Activated CD8-positive, alpha-beta T cell treated with anti-CD3 and anti-CD28 coated beads, Interleukin-2, amount 10 ng/mL, durations not matched to agents 7 days and 5 days (primary cell): ENCODE data around the gene IKZF1. TPM values are rescaled to one million over a fixed set of nuclear protein-coding genes. Genes with fewer than 3 reads are reported as not detected.

ENCODE experiments used
- ATAC-seq: fragments of 150-1000 bp; cut with Tn5 transposase; one replicate; pipeline ENCODE4 v1.10.0; 2021; ENCODE audit warnings: moderate library complexity
- CTCF ChIA-PET: fragments of 350-600 bp; sonication (Branson Sonifier 250); formaldehyde crosslinking; loops from one replicate; lab custom pipeline; 2021; ENCODE audit warnings: antibody characterized with exemption; lab: Charles Lee
- POLR2A ChIA-PET: fragments of 350-600 bp; sonication (Branson Sonifier 250); formaldehyde crosslinking; loops from one replicate; lab custom pipeline; 2021; ENCODE audit warnings: antibody characterized with exemption; lab: Charles Lee
- DNase-seq: peaks from one replicate; pipeline ENCODE4 v3.0.0-alpha.2; 2020
- H3K27ac Mint-ChIP-seq: one replicate; pipeline ENCODE4 v1.8.0; 2021; ENCODE audit warnings: mild to moderate bottlenecking, mixed read lengths
- H3K27me3 Mint-ChIP-seq: one replicate; pipeline ENCODE4 v1.8.0; 2021; ENCODE audit warnings: low read depth, mixed read lengths
- H3K36me3 Mint-ChIP-seq: one replicate; pipeline ENCODE4 v1.8.0; 2021; ENCODE audit warnings: low read depth, mixed read lengths
- H3K4me1 Mint-ChIP-seq: one replicate; pipeline ENCODE4 v1.8.0; 2021; ENCODE audit warnings: low read depth, mixed read lengths
- H3K4me3 Mint-ChIP-seq: one replicate; pipeline ENCODE4 v1.8.0; 2021; ENCODE audit warnings: mild to moderate bottlenecking, mixed read lengths
- H3K9me3 Mint-ChIP-seq: one replicate; pipeline ENCODE4 v1.8.0; 2022; ENCODE audit warnings: mixed read lengths; ENCODE audit not compliant: insufficient read depth
- total RNA-seq, 2 experiments: library from RNA; stranded (reverse); gene quantifications; one replicate each; pipeline ENCODE4 v1.2.3, GENCODE V29; 2021

The IKZF1 gene
- total RNA-seq, 2 experiments from 2014 or later = 370 to 374 TPM

DNA sequence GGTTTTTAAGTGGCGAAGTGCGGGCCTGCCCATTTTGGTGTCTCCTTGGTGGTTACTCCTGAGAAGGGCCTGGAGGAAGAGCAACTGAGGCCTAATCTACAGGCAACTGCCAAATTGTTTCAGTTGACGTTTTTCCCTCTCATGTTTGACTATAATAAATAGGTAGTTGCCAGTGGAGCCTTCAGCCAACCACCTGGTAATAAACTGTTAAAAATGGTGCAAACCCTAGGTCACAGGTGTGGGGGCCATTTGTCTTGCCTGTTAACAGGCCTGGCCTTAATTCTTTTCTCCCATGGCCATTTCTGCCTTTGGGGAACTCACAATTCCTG lies 3.7 kb downstream of the IKZF1 start:
- DNase-seq (no peak), ATAC-seq (no peak)
- H3K27ac Mint-ChIP-seq = peak overlapping the region; percentile 98
- H3K9me3 Mint-ChIP-seq = no peaks in the 10 kb centered on the region
- H3K4me1 Mint-ChIP-seq = peaks cover 17% of the 10 kb centered on the region
- CTCF ChIA-PET = interaction anchor here (1.0 to 12.9 kb wide), 17 partner anchors 7 to 163 kb away, joined by 3 to 197 read pairs (median 7); no protein-coding TSS in a partner anchor
- H3K4me3 Mint-ChIP-seq = peak overlapping the region; percentile 92
- no peaks in the 10 kb centered on the region for H3K27me3 Mint-ChIP-seq
- POLR2A ChIA-PET = interaction anchor here (1.0 to 11.8 kb wide), 11 partner anchors 9 to 102 kb away, joined by 3 to 142 read pairs (median 39); no protein-coding TSS in a partner anchor
- H3K36me3 Mint-ChIP-seq = peaks cover 84% of the 10 kb centered on the region

- CTCF ChIA-PET = interaction anchor here (0.9 to 12.9 kb wide), 18 partner anchors 7 to 164 kb away, joined by 3 to 197 read pairs (median 6); no protein-coding TSS in a partner anchor
These were observed 4.2 kb downstream of the IKZF1 start for GRCh38 chr7:50308532-50309385.

DNA sequence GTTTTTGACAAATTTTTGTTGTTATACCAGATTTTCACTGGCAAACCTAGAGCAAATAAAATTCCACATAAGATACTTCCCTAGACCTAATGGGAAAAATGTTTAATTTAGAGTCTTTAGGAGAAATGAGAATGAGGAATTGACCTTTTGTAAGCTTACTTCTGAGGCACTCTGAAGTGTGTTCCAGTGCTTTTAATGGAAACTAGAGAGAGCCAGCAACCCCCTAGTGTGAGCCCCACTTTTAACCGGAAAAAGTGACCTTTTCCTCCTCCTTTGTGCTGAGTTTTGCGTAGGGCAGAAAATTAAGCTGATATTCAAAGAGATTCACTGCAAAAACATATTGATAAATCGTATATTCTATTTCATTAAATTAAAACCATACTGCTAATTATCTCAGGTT lies 5.2 kb downstream of the IKZF1 start:
- Mint-ChIP-seq H3K27ac (peak overlapping the region; percentile 98), H3K4me3 (peak overlapping the region; percentile 92), H3K27me3 (no peaks in the 10 kb centered on the region), H3K9me3 (no peaks in the 10 kb centered on the region), H3K36me3 (peaks cover 98% of the 10 kb centered on the region), H3K4me1 (peaks cover 29% of the 10 kb centered on the region)
- ChIA-PET CTCF (interaction anchor here (0.8 to 12.9 kb wide), 17 partner anchors 8 to 418 kb away, joined by 3 to 197 read pairs (median 4); no protein-coding TSS in a partner anchor), POLR2A (interaction anchor here (0.6 to 11.8 kb wide), 22 partner anchors 9 to 167 kb away, joined by 3 to 142 read pairs (median 5); no protein-coding TSS in a partner anchor)
- ATAC-seq = no peak
- no peak for DNase-seq

More at GRCh38 chr7:50308532-50309385, 4.2 kb downstream of the IKZF1 start:
- Mint-ChIP-seq H3K4me1 (peaks cover 20% of the 10 kb centered on the region), H3K4me3 (peak overlapping the region; percentile 92), H3K9me3 (no peaks in the 10 kb centered on the region), H3K27me3 (no peaks in the 10 kb centered on the region), H3K27ac (peak overlapping the region; percentile 98), H3K36me3 (peaks cover 89% of the 10 kb centered on the region)
- POLR2A ChIA-PET = interaction anchor here (0.5 to 11.8 kb wide), 16 partner anchors 8 to 160 kb away, joined by 3 to 142 read pairs (median 17); no protein-coding TSS in a partner anchor
- DNase-seq = peak; percentile 57
- ATAC-seq = peak; percentile 13

GRCh38 chr7:50310361-50310760 lies 5.8 kb downstream of the IKZF1 start:
- no peak for ATAC-seq
- Mint-ChIP-seq H3K9me3 (no peaks in the 10 kb centered on the region), H3K27ac (peak overlapping the region; percentile 98), H3K4me1 (peaks cover 36% of the 10 kb centered on the region), H3K4me3 (peak overlapping the region; percentile 92), H3K36me3 (peaks cover 99% of the 10 kb centered on the region), H3K27me3 (no peaks in the 10 kb centered on the region)
- DNase-seq = peak; percentile 57
- POLR2A ChIA-PET = interaction anchor here (0.6 to 11.8 kb wide), 24 partner anchors 9 to 168 kb away, joined by 3 to 142 read pairs (median 5); no protein-coding TSS in a partner anchor
- CTCF ChIA-PET = interaction anchor here (0.7 to 12.9 kb wide), 22 partner anchors 9 to 418 kb away, joined by 3 to 197 read pairs (median 3); no protein-coding TSS in a partner anchor

DNA sequence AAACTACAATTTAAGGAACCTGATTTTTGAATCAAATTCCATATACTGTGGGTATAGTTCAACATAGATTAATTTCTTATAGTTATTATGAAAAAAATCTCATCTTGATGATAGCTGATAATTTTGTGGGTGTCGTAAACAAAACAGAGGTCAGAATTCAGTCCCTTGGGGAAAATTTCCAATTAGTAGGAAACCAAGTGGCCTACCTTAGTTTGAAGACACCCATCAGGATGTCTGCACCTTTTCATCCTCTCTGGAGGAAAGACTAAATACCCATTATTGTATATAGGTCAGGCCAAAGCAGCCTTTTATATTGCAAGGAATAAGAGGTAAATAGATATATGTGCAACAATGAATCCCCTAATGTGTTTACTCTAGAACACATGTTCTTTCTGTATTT lies 6.4 kb downstream of the IKZF1 start:
- H3K27me3 Mint-ChIP-seq = no peaks in the 10 kb centered on the region
- POLR2A ChIA-PET = interaction anchor here (0.6 to 11.8 kb wide), 21 partner anchors 9 to 168 kb away, joined by 3 to 142 read pairs (median 5); no protein-coding TSS in a partner anchor
- peaks cover 99% of the 10 kb centered on the region for H3K36me3 Mint-ChIP-seq
- ATAC-seq (no peak), DNase-seq (peak; percentile 17)
- CTCF ChIA-PET = interaction anchor here (0.7 to 12.9 kb wide), 19 partner anchors 9 to 218 kb away, joined by 3 to 197 read pairs (median 3); no protein-coding TSS in a partner anchor
- peak overlapping the region; percentile 98 for H3K27ac Mint-ChIP-seq
- no peaks in the 10 kb centered on the region for H3K9me3 Mint-ChIP-seq
- peaks cover 42% of the 10 kb centered on the region for H3K4me1 Mint-ChIP-seq
- peak overlapping the region; percentile 92 for H3K4me3 Mint-ChIP-seq

DNA sequence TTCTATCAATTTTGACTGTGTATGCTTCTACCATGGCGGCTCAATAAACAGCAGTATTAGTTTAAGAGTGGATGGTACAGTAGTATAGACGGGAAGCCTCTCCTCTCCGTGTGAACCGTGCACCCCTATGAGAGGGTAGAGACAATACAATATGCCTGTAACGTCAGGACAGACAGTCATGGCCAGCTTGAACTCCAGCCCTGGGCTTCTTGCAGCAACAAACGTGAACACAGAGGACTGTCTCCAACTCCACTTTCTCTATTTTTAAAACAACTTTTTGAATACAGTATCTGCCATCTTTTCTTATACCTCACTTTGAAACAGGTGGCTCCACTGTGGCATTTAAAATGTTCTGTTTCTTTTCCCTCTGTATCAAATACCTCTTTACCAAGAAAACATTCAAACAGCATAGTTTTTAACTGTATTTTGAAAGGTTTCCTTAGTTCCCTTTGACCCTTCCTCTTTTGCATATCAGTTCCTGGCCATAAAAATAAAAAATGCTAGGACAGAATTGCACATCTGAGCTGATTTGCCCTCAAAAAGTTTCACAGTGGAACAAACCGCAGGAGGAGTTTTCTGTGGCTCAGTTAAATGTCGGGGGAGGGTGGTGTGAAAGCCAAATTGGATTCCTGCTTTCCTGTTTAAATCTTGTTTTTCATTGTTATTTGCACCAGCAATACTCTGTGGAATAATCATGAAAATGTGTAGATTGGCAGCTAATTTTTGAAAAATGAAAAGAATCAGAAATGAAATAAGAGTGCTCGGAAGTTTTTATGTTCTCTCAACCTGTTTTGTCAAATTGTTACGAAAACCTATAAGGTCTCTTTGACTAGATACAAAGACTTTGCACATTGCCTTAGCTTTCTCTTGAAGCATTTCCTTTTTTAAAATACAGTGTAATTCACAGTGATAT lies 8.0 kb downstream of the IKZF1 start:
- Mint-ChIP-seq H3K36me3 (peaks cover 97% of the 10 kb centered on the region), H3K4me3 (peak overlapping the region; percentile 92), H3K27me3 (no peaks in the 10 kb centered on the region), H3K27ac (peak overlapping the region; percentile 98), H3K9me3 (no peaks in the 10 kb centered on the region), H3K4me1 (peaks cover 55% of the 10 kb centered on the region)
- peak; percentile 46 for DNase-seq
- CTCF ChIA-PET = interaction anchor here (0.8 to 12.9 kb wide), 19 partner anchors 9 to 177 kb away, joined by 3 to 197 read pairs (median 4); no protein-coding TSS in a partner anchor
- peak; percentile 16 for ATAC-seq
- POLR2A ChIA-PET = interaction anchor here (0.7 to 11.8 kb wide), 19 partner anchors 8 to 168 kb away, joined by 3 to 142 read pairs (median 5); partner anchors contain the start of gene IKZF1

DNA sequence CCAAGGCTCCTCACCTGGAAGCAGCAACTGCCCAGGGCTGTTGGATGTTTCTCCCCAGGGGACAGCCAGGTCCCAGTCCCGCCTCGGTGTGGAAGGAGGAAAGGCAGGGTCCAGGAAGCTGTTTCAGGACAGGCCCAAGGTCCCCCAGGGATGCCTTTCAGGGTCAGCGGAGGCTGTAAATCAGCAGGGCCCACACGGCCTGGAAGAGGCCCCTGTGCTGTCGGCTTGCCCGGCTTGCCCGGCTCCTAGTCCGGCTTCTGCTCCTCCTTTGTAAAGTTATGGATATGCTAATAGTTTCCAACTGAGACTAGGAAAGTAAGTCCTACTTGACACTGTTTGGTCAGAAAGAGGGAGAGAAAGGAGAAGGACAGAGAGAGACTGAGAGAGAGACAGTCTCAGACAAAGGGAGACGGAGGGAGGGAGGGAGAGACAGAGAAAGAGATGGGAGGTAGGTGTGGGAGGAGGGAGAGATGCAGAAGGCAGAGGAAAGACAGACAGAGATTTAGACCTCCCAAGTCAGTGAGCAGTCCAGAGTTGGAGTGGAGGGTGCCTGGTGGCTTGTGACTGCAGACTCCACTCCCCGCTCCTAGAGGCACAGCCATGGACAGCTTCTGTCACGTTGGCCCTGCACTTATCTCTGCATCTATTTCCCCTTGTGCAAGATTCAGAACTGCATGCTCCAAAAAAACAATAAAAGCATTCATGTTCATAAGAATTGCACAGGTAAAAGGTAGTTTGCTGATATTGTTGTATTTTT lies 10.5 kb downstream of the IKZF1 start:
- H3K27me3 Mint-ChIP-seq = no peaks in the 10 kb centered on the region
- peak overlapping the region; percentile 92 for H3K4me3 Mint-ChIP-seq
- H3K27ac Mint-ChIP-seq = peak overlapping the region; percentile 98
- H3K4me1 Mint-ChIP-seq = peaks cover 78% of the 10 kb centered on the region
- no peaks in the 10 kb centered on the region for H3K9me3 Mint-ChIP-seq
- DNase-seq (peak; percentile 40), ATAC-seq (peak; percentile 20)
- ChIA-PET CTCF (interaction anchor here (0.7 to 12.9 kb wide), 20 partner anchors 8 to 170 kb away, joined by 3 to 197 read pairs (median 5); partner anchors contain the start of gene IKZF1), POLR2A (interaction anchor here (0.8 to 11.8 kb wide), 13 partner anchors 8 to 169 kb away, joined by 3 to 142 read pairs (median 5); partner anchors contain the start of gene IKZF1)
- H3K36me3 Mint-ChIP-seq = peaks cover 96% of the 10 kb centered on the region

GRCh38 chr7:50315739-50316671 lies 11.5 kb downstream of the IKZF1 start:
- H3K27me3 Mint-ChIP-seq = no peaks in the 10 kb centered on the region
- DNase-seq = peak; percentile 56
- H3K36me3 Mint-ChIP-seq = peaks cover 94% of the 10 kb centered on the region
- H3K4me1 Mint-ChIP-seq = peaks cover 86% of the 10 kb centered on the region
- peak; percentile 11 for ATAC-seq
- ChIA-PET POLR2A (interaction anchor here (0.9 to 11.8 kb wide), 12 partner anchors 9 to 111 kb away, joined by 3 to 142 read pairs (median 6); partner anchors contain the start of gene IKZF1), CTCF (interaction anchor here (0.7 to 12.9 kb wide), 17 partner anchors 9 to 171 kb away, joined by 3 to 197 read pairs (median 5); partner anchors contain the start of gene IKZF1)
- H3K4me3 Mint-ChIP-seq = peak overlapping the region; percentile 92
- no peaks in the 10 kb centered on the region for H3K9me3 Mint-ChIP-seq
- peak overlapping the region; percentile 98 for H3K27ac Mint-ChIP-seq

DNA sequence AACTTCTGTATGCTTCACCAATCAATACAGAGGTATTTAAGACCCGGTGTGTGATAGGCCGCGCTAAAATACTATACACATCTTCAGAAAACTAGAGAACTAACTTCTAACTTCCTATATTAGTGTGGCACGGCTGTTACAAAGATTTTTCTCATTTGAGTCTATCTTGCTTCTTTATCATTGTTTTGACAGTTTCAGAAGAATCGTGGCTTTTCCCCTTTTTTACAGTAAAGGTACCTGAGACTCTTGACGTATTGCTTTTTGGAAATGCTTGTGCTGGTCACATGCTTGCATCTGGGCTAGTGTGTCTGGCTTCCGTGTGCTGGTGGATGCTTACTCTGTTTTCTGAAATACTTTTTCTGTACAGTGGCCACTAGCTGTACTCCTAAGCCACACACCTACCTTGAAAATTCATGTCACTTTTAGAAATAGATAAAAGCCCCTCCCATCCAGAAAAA lies 12.7 kb downstream of the IKZF1 start:
- Mint-ChIP-seq H3K9me3 (no peaks in the 10 kb centered on the region), H3K36me3 (peaks cover 92% of the 10 kb centered on the region), H3K4me3 (peak overlapping the region; percentile 76), H3K27me3 (no peaks in the 10 kb centered on the region), H3K27ac (peak overlapping the region; percentile 93), H3K4me1 (peaks cover 94% of the 10 kb centered on the region)
- POLR2A ChIA-PET = interaction anchor here (0.8 to 7.6 kb wide), 7 partner anchors 10 to 110 kb away, joined by 4 to 69 read pairs (median 4); partner anchors contain the start of gene IKZF1
- peak; percentile 71 for ATAC-seq
- CTCF ChIA-PET = interaction anchor here (0.8 to 5.5 kb wide), 17 partner anchors 9 to 174 kb away, joined by 3 to 52 read pairs (median 5); partner anchors contain the start of gene IKZF1
- DNase-seq = peak; percentile 71
